CD4-positive, alpha-beta T cell treated with Interleukin-1 beta for 1 hour (primary cell): Measurements from ENCODE around the gene DNAJC3.
"Not testable (repeated sequence)": the region's sequence is repeated elsewhere in the genome, so short reads cannot be mapped to it uniquely, and the experiment has no call there.

Source experiments
- DNase-seq, 2 donors: peaks; one replicate each; pipeline ENCODE4 v3.0.0-alpha.2; 2020 to 2022

DNAJC3 gene

DNA sequence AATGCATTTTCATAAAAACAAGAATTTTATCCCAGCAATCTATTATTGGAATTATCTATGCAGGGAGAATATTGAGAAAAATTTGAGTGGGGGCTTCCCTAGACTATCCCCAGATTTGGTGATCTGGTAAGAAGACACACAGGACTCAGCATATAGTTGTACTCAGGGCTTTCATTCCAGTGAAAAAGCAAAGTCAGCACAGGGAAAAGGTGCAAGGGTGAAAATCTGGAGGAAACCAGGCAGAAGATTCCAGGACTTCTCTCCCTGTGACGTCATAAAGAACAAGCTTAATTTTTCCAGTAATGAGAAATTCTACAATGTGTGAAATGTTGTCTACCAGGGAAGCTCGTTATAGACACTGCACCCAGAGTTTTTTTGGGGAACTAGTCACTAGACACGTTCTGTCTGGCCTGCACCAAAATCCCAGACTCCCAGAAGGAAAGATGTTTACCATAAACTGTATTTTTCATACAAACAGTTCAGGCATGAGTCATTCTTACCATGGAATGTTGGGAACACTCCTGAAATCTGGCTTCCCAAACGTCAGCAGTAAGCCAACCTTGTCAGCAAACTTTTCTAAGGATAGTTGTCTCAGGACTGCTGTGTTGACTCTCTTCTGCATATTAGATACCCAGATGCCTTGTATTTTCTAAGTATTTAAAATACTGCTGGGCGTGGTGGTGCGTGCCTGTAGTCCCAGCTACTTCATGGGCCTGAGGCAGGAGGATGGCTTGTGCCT, 107.4 kb downstream of the DNAJC3 start:
- no peak for DNase-seq

DNA sequence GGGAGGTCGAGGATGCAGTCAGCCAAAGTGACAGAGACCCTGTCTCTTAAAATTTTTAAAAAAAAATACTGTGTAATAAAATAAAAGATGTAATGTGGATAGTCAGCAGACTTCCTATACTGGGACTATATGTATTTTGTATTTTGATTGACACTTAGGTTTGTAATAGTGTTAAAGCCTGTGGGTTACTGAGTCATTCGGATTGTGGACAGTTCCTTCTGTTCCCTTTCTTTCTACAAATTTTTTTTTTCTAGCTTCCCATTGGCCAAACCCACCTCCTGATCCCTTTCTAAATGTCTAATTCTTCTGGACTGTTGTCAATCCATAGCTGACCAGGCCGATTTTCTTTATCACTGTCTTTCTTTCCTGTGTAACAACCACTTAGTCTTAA, 108.0 kb downstream of the DNAJC3 start:
- no peak for DNase-seq

DNA sequence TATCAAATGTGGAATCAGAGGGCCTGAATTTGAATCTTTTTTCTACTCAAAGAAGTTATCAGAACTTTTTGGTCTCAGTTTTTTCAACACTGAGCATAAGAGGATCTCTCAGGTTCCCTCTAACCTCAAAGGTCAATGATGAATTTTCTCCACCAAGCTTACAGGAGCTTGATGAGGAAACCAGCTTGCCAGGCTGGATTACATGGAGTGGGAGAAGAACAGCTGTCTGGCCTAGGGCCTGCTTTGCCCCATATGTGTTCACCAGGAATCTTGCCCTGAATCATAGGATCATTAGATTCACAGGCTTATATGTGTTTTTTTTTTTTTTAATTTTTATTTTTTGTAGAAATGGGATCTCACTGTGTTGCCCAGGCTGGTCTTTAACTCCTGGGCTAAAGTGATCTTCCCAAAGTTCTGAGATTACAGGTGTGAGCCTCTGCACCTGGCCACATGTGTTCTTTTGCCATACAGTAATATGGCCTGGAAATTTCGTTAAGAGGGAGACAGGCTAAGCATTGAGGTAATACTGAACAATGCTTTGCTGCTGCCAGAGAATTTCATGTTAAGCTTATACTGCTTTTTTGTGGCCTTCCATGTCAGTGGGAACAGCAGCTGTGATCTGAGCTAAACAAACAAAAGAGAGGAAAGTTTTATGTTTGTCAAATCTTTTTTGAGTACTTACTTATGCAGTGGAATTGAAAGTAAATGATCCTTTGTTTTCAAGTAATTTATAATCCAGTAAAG, 110.6 kb downstream of the DNAJC3 start:
- no peak for DNase-seq

- DNase-seq: no peak
These were observed 111.1 kb downstream of the DNAJC3 start for GRCh38 chr13:95788100-95788463.

- DNase-seq: not testable (repeated sequence)
These were observed 112.4 kb downstream of the DNAJC3 start for GRCh38 chr13:95789315-95789714.

DNA sequence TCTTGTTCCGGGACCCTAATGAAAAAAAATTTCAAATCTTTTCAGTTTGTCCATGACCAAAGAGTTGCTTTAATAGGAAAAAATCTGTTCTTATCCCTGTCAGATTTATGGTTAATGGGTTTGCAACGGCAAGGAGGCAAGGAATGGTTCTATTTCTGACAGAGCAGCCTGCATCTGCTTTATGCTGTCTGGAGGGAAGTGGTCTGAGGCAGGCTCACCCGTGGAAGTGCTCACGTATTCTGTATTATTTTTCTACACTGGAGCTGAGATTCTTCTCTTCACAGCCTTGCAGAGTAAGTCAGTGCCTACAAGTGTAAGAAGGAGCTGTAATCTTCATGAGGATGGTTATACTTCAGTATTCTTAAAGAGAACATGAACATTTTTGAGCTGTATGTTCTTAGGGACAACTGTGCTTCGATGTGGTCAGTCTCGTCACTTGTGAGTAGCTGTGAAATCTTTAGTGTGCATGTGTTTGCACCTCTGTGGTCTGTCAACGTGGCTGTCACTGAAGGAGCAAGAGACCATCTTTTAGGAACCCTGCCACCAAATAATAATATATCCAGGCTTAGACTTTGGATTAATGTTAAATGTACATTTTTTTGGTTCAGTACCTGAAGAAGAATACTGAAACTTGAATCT, 114.3 kb downstream of the DNAJC3 start:
- no peak for DNase-seq

DNA sequence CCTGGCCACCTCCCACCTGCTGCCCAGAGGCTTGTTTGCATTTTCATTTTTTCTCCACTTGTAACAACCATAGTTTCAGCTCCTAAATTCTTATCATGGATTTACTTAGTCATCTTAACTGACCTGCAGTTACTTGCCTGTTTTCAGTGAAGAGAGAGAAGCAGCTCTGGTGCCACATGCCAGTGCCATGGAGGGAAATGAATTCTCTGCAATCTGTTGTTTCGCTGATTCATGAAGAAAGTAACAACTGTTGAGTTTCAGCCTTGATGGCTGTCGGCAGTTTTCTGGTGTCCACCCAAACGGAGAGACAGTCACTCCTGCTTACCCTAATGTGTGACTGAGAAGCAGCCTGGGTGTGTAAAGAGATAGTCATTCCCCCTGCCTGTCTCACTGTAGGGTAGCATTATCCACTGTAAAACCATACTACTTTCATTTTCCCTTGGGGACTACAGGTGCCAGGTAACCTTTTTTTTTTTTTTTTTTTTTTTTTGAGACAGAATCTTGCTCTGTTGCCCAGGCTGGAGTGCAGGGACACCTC, 116.1 kb downstream of the DNAJC3 start:
- DNase-seq: no peak

DNA sequence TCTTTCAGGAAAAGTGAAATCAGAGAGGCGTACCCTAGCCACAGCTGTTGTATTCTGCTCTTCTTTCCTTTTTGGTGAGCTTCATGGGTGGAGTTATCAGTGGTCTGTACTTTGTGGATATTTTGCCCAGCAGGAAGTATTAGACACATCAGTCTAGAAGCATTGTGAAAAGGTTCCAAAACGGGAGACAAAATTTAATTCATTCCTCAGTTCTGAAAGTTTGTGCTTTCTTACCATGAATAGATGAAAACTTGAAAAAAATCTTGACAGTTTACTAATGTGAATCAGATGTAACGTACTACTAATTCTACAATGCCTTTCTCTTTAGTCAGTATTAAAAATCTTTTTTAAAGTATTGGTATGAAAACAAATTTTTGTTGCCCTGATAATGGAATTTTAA, 116.8 kb downstream of the DNAJC3 start:
- no peak for DNase-seq

DNA sequence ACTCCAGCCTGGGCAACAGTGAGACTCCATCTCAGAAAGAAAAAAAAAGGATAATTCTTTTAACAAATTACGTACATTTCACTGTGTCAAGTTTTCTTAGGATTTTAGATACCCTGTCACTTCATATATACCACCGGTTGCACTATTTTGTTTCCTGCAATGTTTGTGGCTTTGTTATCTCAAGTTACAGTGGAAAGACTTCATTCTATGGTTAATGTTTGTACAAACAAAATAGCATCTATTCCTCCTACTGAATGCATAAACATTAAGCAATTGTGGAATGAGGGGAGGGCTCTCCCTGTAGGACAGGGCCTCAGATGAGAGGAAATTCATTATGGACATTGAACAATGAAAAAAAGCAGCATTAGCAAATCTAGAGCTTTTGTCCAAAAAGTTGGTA, 120.1 kb downstream of the DNAJC3 start:
- no peak for DNase-seq

GRCh38 chr13:95800436-95800835, 123.5 kb downstream of the DNAJC3 start:
- no peak for DNase-seq

DNA sequence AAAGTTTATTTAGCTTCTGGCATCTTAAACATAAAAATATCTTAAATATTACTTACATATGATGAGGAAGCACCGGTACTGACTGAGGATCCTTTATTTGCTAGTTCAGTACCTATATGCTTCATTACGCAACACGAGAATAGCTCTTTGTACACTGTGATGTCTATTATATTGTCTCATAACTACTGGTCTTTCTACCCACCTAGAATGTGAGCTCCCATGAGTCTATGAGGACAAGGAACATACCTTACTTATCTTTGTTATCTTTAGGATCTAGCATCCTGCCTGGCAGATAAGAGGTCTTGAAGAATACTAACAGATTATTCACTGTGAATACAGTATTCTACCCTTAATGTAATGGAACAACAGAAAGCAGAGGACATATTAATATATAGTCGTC, 124.9 kb downstream of the DNAJC3 start:
- DNase-seq: no peak

- DNase-seq: no peak
These were observed 129.0 kb downstream of the DNAJC3 start for GRCh38 chr13:95805921-95806320.

- no peak for DNase-seq
These were observed 132.5 kb downstream of the DNAJC3 start for GRCh38 chr13:95809429-95809828.

DNA sequence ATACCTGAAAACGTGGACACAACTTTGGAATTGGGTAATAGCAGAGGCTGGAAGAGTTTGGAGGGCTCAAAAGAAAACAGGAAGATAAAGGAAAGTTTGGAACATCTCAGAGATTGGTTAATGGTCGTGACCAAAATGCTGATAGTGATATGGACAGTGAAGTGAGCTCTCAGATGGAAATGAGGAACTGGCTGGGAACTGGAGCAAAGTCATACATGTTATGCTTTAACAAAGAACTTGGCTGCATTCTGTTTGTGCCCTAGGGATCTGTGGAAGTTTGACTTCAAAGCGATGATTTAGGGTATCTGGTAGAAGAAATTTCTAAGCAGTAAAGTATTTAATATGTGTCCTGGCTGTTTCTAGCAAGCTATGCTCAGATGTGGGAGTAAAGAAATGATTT, 136.2 kb downstream of the DNAJC3 start:
- DNase-seq: no peak

DNA sequence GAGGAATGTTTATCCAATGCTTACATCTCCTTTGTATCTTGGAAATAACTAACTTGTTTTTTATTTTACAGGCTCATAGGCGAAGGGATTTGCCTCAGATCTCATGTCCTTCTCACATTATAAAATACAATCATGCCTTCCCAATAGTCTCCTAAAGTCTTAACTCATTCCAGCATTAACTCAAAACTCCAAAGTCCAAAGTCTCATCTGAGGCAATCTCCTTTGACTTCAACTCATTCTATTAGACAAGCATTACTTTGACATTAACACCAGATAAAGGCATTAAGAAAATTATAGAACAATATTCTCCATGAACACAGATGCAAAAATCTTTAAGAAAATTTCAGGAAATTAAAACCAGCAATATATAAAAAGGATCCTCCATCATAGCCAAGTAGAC, 137.6 kb downstream of the DNAJC3 start:
- DNase-seq: no peak

- DNase-seq: no peak
These were observed 145.4 kb downstream of the DNAJC3 start for GRCh38 chr13:95822303-95822702.

- no peak for DNase-seq
These were observed 156.2 kb downstream of the DNAJC3 start for GRCh38 chr13:95833126-95833525.

- DNase-seq: no peak
These were observed 156.8 kb downstream of the DNAJC3 start for GRCh38 chr13:95833719-95834118.

GRCh38 chr13:95834134-95834765, 157.3 kb downstream of the DNAJC3 start:
- peak; percentile 61 to 64 for DNase-seq

DNA sequence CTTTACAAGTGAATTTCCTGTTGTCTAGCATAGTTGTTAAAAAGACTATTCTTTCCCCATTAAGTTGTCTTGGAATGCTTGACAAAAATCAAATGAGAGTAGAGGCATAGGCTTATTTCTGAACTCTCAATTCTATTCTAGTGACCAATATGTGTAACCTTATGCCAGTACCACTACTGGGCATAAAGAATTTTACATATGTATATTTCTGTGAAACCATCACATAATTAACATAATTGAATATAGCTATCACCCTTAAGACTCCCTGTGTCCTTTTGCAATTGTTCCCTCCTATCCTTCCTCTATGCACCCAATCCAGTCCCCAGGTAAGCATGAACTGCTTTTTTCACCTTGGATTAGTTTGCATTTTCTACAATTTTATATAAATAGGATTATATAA, 165.0 kb downstream of the DNAJC3 start:
- no peak for DNase-seq

DNA sequence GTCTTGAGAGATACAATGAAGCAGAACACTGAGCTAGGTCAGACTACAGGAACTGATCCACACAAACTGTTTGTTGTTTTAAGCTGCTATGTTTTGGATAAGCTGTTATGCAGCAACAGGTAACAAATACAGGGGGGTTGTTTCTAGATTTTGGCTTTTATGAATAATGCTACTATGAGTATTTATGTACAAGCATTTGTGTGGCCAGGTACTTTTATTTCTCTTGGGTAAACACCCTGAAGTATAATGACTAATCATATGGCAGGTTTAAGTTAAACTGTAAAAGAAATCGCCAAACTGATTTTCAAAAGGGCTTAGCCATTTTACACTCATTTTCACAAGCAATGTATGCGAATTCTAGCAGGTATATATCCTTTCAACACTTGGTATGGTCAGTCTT, 166.0 kb downstream of the DNAJC3 start:
- no peak for DNase-seq
